Measurements from ENCODE around the gene FGF11.

DNA sequence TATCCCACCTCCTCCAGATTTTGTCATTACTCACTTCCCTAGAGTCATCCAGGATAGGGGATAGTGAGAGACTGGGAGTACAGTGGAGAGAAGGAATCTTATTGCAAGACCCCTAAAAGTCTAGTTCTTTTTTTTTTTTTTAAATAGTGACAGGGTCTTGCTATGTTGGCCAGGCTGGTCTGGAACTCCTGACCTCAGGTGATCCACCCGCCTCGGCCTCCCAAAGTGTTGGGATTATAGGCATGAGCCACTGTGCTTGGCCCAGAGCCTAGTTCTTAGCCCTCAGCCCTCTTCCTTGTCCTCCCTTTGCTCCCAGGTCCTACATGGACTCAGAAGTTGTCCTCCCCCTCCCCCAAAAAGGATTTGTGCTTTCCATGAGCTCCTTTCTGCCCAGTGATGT lies 2.8 kb downstream of the FGF11 start:
- no peak for TF ChIP-seq ZNF550 (CRISPR knock-in tag; IDR thresholded peaks at IDR 0.05; ENCODE audit: borderline replicate concordance)
- TF ChIP-seq ZSCAN30 (CRISPR knock-in tag; IDR thresholded peaks at IDR 0.05) = no peak

All from HepG2 (cell line).